ENCODE data around the gene AGR3.

AGR3 gene

DNA sequence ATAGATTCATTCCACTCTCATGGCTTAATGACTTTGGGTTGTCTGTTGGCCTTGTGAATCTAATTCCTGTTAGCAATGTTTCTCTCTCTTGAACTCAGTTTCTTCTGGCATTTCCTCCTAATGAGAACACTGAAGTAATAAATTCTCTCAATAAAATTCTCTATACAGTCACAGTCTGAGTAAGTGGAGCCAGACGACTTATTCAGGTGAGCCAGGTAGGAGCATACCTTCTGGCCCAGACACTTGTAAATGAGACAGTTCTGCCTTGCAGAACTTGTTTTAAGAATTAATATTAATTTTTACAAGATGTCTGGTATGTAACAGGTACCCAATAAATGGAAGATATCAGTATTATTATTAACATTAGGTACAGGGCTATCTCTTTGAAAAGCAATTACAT lies 48.4 kb downstream of the AGR3 start:
- DNase-seq (ENCODE audit: low read depth in 2 of 2), result no peak

DNA sequence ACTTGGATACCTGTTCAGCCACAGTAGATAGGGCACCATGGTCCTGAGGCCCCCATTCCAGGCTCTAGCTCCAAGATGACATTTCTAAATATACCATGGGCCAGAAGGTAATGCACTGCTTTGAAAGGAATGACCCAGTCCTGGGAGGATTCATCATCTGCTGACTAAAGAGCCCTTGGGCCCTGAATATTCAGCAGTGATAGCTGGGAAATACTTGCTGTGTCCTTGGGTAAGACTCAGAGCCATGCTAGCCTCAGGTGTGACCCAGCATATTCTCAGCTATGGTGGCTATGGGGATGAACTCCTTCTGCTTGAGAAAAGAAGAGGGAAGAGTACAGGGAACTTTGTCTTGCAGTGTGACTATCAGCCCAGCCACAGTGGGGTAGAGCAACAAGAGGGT lies 55.7 kb downstream of the AGR3 start:
- no peak for DNase-seq (ENCODE audit: low read depth in 2 of 2)

DNA sequence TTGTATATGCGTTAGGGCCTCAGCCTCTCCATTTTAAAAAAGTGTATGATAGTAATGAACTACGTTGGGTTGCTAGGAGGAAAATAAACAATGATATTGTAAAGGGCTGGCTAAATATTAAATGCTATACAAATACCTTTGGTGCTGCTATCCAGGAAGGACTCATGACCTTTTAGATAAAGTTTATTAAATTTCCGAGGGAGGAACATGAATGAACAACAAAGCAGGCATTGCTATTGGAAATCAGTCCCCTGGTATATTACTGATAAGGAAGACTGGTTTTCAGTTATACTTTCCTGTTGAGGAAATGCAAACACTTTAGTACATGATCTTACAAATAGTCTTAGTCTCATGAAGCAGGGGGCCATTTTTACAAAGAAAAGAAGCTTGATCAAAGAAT lies 59.8 kb downstream of the AGR3 start:
- DNase-seq (ENCODE audit: low read depth in 2 of 2), result no peak

DNA sequence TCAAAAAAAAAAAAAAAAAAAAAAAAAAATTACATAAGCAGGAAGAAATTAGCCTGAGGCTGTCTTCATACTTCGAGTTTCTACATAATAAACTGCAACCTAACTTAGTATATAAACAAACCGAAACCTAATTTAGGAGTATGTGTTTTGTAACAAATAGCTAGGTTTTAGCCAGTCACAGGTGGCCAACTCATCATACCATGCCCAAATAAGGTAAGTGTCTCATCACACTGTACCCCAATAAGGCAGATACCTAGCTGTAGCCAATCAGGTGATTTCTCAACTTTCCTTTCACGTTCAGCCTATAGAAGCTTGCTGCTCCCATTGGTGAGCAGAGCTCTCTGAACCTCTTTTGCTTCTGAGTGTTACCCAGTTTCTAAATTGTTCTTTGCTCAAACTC lies 63.1 kb downstream of the AGR3 start:
- no peak for DNase-seq (ENCODE audit: low read depth in 2 of 2)

DNA sequence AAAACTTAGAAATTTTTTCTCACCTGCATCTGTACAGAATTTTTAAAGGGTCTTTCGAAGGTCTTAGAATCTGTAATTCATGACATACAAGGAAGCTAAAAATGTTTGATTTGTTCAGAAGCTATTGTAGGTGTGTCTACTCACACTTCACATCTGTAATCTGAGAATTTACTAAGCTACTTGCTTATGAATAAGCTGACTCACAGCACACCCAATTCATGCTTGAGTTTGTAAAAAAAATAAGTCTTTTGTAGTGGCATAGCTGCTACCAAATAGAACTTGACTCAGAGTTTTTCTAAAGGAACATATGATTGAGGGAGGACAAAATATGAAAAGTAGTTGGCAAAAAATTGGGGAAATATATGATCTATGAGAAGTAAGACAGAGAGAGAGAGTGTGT lies 64.2 kb downstream of the AGR3 start:
- DNase-seq (ENCODE audit: low read depth in 2 of 2), result no peak

DNA sequence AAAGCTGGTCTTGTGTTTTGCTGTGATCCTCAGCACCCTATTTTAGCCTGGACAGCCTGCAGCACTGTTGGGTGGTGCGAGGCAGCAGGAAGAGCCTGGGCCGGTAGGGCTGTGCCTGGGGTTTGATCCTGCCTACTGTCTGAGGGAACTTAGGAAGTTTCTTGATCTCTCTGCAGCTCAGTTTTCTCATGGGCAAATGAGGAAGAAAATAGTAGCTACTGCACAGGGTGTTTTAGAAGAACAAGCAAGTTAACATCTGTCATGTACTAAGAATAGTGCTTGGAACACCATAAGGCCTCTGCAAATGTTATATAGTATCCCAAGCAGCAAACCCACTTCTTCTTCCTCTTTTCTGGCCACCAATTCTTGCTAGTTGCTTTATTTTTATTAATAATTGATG lies 65.0 kb downstream of the AGR3 start:
- no peak for DNase-seq (ENCODE audit: low read depth in 2 of 2)

DNA sequence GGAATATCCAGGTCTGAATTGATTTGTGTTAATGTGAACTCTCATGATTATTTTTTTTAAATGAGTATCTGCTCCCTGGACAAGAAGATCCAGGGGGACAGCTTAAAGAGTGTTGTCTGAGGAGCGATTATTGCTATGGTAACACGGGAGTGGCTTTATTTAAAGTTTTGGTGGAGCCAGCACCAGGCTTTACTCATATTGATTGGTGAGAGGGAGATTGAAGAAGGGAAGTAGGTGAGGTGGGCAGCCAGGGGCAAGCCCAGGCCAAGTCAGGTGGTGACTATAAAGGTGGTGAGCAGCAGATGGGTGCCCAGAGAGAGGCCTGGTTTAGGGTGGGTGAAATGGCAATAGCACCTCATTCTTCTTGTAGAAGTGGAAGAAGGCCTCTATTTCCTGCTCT lies 66.8 kb downstream of the AGR3 start:
- no peak for DNase-seq (ENCODE audit: low read depth in 2 of 2)

DNA sequence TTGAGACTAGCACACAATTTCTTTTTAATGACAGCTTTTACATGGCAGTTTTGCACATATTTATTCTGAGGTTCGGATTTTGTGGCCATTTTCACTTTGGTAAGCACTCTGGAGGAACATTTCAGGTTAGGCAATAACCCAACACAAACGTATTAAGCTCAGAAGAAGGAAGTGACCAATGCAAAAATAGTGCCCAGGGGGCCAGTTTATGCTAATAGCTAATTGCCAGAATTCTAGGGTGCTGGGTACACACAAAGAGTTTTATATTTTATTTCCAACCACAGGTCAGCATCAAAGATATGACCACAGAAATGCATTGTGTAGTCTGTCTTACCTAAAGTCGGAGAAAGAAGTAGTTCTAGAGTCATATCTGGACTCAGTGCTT lies 68.6 kb downstream of the AGR3 start:
- DNase-seq (ENCODE audit: low read depth in 2 of 2), result no peak

DNA sequence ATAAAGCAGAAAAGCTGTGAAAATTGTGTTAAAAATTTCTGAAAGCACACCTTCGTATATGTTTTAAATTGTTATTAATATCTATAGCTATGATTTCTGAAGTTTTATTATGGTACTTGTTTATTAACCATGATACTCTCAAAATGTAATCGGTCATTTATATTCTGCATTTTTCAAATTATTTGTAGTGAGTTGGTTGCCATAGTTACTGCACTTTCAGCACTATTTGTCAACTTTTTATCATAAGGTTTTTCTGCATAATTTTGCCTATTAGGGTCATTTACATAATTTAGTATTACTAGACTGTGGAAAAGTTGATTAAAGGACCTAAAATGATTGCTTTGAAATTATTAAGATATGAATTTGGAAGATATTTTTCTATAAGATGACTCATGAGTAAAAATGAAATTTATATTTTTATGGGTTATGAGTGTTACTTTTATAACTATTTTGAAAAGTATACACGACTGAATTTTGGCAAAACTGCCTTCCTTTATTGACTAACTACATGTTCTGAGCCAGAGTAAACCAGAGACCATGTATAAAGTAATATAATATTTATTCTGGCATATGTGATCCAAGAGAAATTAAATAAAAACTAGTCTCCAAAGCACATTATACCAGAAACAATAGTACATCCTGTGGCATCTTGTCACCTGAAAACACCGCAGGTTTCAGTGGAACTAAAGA lies 69.1 kb downstream of the AGR3 start:
- no peak for DNase-seq (ENCODE audit: low read depth in 2 of 2)

DNA sequence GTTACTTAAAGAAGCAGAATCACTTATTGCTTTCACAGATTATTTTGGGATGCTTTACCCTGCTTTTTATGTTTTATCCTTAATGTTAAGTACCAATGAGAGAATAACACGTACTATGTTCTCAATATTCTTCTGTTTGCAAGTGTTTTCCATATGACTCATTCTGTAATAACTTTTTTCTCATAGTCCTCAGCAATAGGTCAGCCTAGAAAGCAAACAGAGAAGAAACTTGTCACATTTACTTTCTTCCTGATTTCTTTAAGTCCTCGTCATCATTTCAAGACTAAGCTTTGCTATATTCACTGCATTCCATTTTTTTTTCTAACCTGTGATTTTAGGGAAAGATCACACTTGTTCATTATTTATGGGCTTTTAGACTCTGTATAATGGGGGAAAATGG lies 70.2 kb downstream of the AGR3 start:
- no peak for DNase-seq (ENCODE audit: low read depth in 2 of 2)

DNA sequence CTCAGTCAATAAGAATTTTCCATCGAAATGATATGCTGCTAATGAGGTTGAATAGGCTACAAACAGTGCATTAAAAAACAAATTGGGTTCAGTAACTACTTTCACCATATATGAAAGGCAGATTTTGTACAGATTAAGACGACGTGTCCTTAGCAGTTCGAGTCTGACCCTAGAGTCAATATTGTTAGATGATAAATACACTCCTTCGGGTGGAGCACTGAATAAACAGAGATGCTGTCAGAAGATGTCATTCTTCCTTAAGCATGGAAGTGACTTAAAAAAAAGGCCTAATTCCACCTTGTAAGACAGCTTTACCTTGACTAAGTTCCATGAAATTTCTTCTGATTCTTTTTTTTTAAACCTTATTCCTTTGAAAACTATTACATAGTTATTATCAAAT lies 71.2 kb downstream of the AGR3 start:
- DNase-seq (ENCODE audit: low read depth in 2 of 2), result no peak

DNA sequence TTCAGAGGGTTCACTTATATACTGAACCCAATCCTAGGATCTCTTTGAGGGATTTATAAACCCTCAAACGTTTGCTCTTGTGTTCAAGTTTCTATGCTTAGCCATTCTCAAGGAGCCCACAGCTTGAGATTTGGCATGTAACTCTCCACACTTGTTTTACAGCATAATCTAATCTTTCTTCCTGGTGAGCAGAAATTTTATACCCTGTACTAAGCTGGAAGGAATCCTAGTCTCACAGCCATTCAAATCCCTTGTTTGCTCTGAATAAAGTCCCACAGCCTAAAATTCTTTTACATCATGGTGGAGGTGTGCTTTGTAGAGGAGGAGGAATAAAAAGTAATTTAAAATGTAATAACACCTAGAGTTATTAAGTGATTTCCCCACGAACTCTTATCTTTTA lies 71.7 kb downstream of the AGR3 start:
- DNase-seq (ENCODE audit: low read depth in 2 of 2), result no peak
